Kidney (tissue), 14 donors: ENCODE measurements around the gene MUC20. TPM values are rescaled to one million over a fixed set of nuclear protein-coding genes. Genes with fewer than 3 reads are reported as not detected.
"Not testable (repeated sequence)": the region's sequence is repeated elsewhere in the genome, so short reads cannot be mapped to it uniquely, and the experiment has no call there.

ENCODE experiments used
- DNase-seq, 5 donors: peaks; one replicate each; pipeline ENCODE4 v3.0.0-alpha.2; 2013 to 2020
- FAIRE-seq: peaks from 2 replicates; lab custom pipeline; 2012; peaks lifted over from hg19 to GRCh38; lab: Jason Lieb, UNC
- H3K27ac ChIP-seq, 2 donors: one replicate each; pipeline ENCODE4 v1.7.0; 2013; ENCODE audit warnings: low read depth in 2 of 2, low read length in 2 of 2, inconsistent platforms in 1 of 2
- H3K27me3 ChIP-seq: one replicate; pipeline ENCODE4 v1.7.1; 2013; ENCODE audit warnings: low read length, inconsistent platforms; ENCODE audit not compliant: control insufficient read depth, insufficient read depth
- H3K36me3 ChIP-seq, 3 donors: one replicate each; pipeline versions ENCODE4 v1.7.0 to v1.7.1; 2013; ENCODE audit warnings: low read length in 3 of 3, control low read depth in 1 of 3, inconsistent platforms in 1 of 3; ENCODE audit not compliant: insufficient read depth in 3 of 3, control insufficient read depth in 2 of 3
- H3K4me1 ChIP-seq, 3 donors: one replicate each; pipeline versions ENCODE4 v1.7.0 to v1.7.1; 2013; ENCODE audit warnings: low read length in 3 of 3, inconsistent platforms in 1 of 3, low read depth in 1 of 3; ENCODE audit not compliant: control insufficient read depth in 2 of 3, insufficient read depth in 2 of 3
- H3K4me3 ChIP-seq, 3 donors: one replicate each; pipeline versions ENCODE4 v1.7.0 to v1.8.1; 2013; ENCODE audit warnings: low read length in 3 of 3, control low read depth in 1 of 3, inconsistent platforms in 1 of 3
- H3K9ac ChIP-seq, 3 donors: one replicate each; pipeline versions ENCODE4 v1.7.0 to v1.7.1; 2013; ENCODE audit warnings: low read length in 3 of 3, control low read depth in 1 of 3, inconsistent platforms in 1 of 3
- H3K9me3 ChIP-seq, 3 donors: one replicate each; pipeline versions ENCODE4 v1.7.0 to v1.7.1; 2013; ENCODE audit warnings: low read length in 3 of 3, control low read depth in 1 of 3, inconsistent platforms in 1 of 3; ENCODE audit not compliant: control insufficient read depth in 2 of 3, insufficient read depth in 1 of 3
- intact Hi-C: fragments of 100-400 bp; cut with DNase I; formaldehyde crosslinking; loops from one replicate; pipeline ENCODE4 v1.11.1; 2022
- polyA plus RNA-seq: library from polyadenylated mRNA; stranded (reverse); fragments of 350-450 nt; fragmentation: Illumina TruSeq; extraction: RNeasy Lipid Tissue Mini Kit (QIAGEN cat#74804); gene quantifications from one replicate; pipeline ENCODE4 v1.2.3, GENCODE V29; 2014; ENCODE audit warnings: low read depth, low replicate concordance; ENCODE audit not compliant: insufficient read depth
- total RNA-seq: library from RNA; stranded (reverse); fragmentation: NEBNext Ultra II Directional; extraction: Animal tissue kit (Norgen Biotek cat#: 25700); gene quantifications from one replicate; pipeline ENCODE4 v1.2.1, GENCODE V29; 2021
- TF ChIP-seq, protein P1 (sequence below): IDR thresholded peaks from 3 replicates; pipeline ENCODE4 v1.5.1; 2012; ENCODE audit warnings: mild to moderate bottlenecking, moderate library complexity, borderline replicate concordance; ENCODE audit not compliant: insufficient read depth; ENCODE audit errors: extremely low read depth
- donor health status: control.
- donor health status: control.
- donor health status: control.
- donor health status: control.
- donor health status: control.
- donor health status: DM: yes; HTN: yes; CAD: no.
- donor health status: Normal renal cell carcinoma (clear cell type).

The MUC20 gene
- total and polyA plus RNA-seq, 2 donors from 2014 or later, result 42.6 to 53.3 TPM

DNA sequence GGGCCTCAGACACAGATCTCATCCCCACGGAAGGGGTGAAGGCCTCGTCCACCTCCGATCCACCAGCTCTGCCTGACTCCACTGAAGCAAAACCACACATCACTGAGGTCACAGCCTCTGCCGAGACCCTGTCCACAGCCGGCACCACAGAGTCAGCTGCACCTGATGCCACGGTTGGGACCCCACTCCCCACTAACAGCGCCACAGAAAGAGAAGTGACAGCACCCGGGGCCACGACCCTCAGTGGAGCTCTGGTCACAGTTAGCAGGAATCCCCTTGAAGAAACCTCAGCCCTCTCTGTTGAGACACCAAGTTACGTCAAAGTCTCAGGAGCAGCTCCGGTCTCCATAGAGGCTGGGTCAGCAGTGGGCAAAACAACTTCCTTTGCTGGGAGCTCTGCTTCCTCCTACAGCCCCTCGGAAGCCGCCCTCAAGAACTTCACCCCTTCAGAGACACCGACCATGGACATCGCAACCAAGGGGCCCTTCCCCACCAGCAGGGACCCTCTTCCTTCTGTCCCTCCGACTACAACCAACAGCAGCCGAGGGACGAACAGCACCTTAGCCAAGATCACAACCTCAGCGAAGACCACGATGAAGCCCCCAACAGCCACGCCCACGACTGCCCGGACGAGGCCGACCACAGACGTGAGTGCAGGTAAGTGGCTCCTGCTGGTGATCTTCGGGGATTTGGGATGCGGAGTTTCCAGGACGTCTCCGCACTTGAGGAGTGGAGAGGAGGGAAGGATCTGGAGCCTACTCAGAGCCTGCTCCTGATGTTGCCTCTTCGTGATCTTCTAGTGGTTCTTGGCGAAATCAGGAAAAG, 5.3 kb downstream of the MUC20 start:
- H3K36me3 ChIP-seq, H3K27me3 ChIP-seq, H3K9ac ChIP-seq, H3K4me1 ChIP-seq, FAIRE-seq, H3K9me3 ChIP-seq, intact Hi-C loops, H3K4me3 ChIP-seq, H3K27ac ChIP-seq: not testable (repeated sequence)
- DNase-seq, result peak in 1 of 5 donors; percentile 71

DNA sequence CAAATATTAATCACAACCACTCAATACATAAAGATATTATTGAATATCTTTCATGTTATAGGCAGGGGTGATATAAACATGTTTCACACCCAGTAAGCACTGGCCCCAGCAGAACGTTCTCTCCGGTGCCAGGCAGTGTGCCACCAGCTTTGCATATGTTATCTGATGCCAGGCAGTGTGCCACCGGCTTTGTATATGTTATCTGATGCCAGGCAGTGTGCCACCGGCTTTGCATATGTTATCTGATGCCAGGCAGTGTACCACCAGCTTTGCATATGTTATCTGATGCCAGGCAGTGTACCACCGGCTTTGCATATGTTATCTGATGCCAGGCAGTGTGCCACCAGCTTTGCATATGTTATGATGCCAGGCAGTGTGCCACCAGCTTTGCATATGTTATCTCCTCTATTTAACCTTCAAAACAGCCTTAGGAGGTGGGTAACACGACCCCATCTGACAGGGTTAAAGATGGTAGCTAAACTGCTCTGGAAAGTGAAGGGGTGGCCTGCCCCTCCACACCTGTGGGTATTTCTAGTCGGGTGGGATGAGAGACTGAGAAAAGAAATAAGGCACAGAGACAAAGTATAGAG, 6.9 kb downstream of the MUC20 start:
- FAIRE-seq (no peak), DNase-seq (peak in 1 of 5 donors; percentile 35)
- Histone ChIP-seq H3K36me3 (peaks cover 0 to 17% (median 8%) of the 10 kb centered on the region in 3 donors), H3K9ac (no peak overlapping the region), H3K9me3 (no peaks in the 10 kb centered on the region), H3K27ac (no peak overlapping the region), H3K4me1 (peaks cover 0 to 7% (median 4%) of the 10 kb centered on the region in 3 donors), H3K27me3 (no peaks in the 10 kb centered on the region), H3K4me3 (peak overlapping the region in 1 of 3 donors; percentile 39)
- TF ChIP-seq, protein P1, sequence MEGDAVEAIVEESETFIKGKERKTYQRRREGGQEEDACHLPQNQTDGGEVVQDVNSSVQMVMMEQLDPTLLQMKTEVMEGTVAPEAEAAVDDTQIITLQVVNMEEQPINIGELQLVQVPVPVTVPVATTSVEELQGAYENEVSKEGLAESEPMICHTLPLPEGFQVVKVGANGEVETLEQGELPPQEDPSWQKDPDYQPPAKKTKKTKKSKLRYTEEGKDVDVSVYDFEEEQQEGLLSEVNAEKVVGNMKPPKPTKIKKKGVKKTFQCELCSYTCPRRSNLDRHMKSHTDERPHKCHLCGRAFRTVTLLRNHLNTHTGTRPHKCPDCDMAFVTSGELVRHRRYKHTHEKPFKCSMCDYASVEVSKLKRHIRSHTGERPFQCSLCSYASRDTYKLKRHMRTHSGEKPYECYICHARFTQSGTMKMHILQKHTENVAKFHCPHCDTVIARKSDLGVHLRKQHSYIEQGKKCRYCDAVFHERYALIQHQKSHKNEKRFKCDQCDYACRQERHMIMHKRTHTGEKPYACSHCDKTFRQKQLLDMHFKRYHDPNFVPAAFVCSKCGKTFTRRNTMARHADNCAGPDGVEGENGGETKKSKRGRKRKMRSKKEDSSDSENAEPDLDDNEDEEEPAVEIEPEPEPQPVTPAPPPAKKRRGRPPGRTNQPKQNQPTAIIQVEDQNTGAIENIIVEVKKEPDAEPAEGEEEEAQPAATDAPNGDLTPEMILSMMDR, result no peak
- intact Hi-C loops, result no loop called here

DNA sequence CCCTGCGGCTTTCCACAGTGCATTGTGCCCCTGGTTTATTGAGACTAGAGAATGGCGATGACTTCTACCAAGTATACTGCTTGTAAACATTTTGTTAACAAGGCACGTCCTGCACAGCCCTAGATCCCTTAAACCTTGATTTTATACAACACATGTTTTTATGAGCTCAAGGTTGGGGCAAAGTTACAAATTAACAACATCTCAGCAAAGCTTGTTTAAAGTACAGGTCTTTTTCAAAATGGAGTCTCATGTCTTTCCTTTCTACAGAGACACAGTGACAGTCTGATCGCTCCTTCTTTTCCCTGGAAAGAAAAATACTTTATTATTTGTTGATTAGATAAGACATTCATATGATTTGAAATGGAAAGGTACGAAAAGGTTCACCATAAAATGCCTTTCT, 8.0 kb downstream of the MUC20 start:
- intact Hi-C loops, H3K27me3 ChIP-seq, H3K9ac ChIP-seq, FAIRE-seq, H3K9me3 ChIP-seq, H3K4me3 ChIP-seq, H3K4me1 ChIP-seq: not testable (repeated sequence)
- peak overlapping the region in 1 of 2 donors; percentile 71 for H3K27ac ChIP-seq
- DNase-seq, result peak in 1 of 5 donors; percentile 45
- peaks cover 0 to 26% (median 17%) of the 10 kb centered on the region in 3 donors for H3K36me3 ChIP-seq

DNA sequence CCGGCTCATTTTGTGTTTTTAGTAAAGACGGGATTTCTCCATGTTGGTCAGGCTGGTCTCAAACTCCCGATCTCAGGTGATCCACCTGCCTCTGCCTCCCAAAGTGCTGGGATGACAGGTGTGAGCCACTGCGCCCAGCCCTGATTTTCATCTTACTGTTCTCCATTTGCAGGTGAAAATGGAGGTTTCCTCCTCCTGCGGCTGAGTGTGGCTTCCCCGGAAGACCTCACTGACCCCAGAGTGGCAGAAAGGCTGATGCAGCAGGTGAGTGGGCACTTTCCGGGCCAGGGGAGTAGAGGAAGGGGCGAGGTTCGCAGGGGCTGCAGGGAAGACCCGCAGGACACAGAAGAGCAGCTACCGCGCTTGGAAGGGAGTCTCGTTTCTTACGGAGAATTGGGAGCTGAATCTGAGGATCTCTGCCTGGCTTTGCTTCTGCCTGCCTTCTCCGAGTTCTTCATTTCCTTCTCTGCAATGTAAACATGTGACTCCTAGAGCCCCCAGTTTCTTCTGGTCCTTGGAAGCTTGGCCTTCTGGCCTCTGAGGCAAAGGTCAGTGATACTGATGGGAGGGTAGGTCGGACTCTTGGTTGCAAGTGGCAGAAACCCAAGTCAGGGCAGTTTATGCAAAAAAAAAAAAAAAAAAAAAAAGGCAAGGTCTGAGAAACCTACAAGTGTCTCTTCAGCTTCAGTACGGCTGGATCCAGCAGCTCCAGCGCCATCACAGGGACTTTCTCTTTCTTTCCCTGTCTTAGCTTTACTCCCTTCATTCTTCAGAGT, 8.9 kb downstream of the MUC20 start:
- FAIRE-seq, result no peak

More for the DNA sequence above, 8.9 kb downstream of the MUC20 start:
- Histone ChIP-seq H3K27me3 (no peaks in the 10 kb centered on the region), H3K9ac (no peak overlapping the region), H3K27ac (peak overlapping the region in 1 of 2 donors; percentile 43), H3K4me3 (no peak overlapping the region), H3K36me3 (peaks cover 0 to 26% (median 18%) of the 10 kb centered on the region in 3 donors), H3K4me1 (peaks cover 0 to 7% (median 4%) of the 10 kb centered on the region in 3 donors), H3K9me3 (no peaks in the 10 kb centered on the region)
- TF ChIP-seq, protein P1, result no peak
- DNase-seq, result peak in 1 of 5 donors; percentile 74
- intact Hi-C loops, result no loop called here
